ENCODE results near the gene MAST2.

DNA sequence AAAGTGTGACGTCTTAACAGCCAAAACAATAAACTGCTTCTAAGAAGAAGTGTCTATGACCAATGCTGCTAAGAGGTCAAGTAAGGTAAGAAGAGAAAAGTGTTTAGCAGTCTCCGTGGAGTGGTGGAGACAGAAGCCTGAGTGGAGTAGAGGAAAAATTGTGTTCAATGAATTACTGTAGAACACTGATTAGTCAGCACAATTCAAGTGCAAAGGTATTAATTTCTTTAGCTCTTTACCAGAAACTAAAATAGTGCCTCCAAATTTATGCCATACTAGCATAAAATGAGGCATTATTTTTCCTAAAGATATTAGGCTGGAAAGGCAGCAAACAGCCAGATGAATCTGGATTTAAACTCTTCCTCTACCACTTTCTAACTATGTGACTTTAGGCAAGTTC, 272.9 kb downstream of the MAST2 start:
- no peak for TF ChIP-seq EZH2 (IDR thresholded peaks at IDR 0.05; ENCODE audit: borderline replicate concordance, low read length)
- TF ChIP-seq, protein P1, sequence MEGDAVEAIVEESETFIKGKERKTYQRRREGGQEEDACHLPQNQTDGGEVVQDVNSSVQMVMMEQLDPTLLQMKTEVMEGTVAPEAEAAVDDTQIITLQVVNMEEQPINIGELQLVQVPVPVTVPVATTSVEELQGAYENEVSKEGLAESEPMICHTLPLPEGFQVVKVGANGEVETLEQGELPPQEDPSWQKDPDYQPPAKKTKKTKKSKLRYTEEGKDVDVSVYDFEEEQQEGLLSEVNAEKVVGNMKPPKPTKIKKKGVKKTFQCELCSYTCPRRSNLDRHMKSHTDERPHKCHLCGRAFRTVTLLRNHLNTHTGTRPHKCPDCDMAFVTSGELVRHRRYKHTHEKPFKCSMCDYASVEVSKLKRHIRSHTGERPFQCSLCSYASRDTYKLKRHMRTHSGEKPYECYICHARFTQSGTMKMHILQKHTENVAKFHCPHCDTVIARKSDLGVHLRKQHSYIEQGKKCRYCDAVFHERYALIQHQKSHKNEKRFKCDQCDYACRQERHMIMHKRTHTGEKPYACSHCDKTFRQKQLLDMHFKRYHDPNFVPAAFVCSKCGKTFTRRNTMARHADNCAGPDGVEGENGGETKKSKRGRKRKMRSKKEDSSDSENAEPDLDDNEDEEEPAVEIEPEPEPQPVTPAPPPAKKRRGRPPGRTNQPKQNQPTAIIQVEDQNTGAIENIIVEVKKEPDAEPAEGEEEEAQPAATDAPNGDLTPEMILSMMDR (IDR thresholded peaks at IDR 0.05; ENCODE audit: low read length): no peak

Measured in OCI-LY1 (cell line).